Stimulated activated CD8-positive, alpha-beta memory T cell treated with anti-CD3 and anti-CD28 coated beads, Interleukin-7, amount 100 ng/mL, for 4 hours (primary cell): ENCODE measurements around the gene HIP1.
"Not testable (repeated sequence)": the region's sequence is repeated elsewhere in the genome, so short reads cannot be mapped to it uniquely, and the experiment has no call there.

ENCODE experiments used
- DNase-seq, 2 donors: peaks; one replicate each; pipeline ENCODE4 v3.0.0-alpha.2; 2020; ENCODE audit warnings: low read depth in 2 of 2

The HIP1 gene

GRCh38 chr7:75616421-75617167 is 122.1 kb downstream of the HIP1 start:
- DNase-seq, result no peak

DNA sequence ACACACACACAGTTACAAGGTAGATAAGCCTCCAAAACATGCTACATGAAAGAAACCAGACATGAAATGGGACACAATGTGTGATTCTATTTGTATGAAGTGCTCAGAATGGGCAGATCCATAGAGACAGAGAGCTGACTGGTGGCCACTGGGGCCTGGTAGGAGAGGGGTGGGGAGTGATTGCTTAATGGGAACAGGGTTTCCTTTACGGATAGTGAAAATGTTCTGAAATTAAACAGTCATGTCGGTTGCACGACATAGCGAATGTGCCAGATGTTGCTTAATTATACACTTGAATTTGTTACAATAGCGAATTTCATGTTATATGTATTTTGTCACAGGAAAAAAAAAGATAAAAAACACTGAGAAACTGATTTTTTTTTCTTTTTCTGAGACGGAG is 124.3 kb downstream of the HIP1 start:
- no peak for DNase-seq

GRCh38 chr7:75613351-75613750 is 125.4 kb downstream of the HIP1 start:
- no peak for DNase-seq

DNA sequence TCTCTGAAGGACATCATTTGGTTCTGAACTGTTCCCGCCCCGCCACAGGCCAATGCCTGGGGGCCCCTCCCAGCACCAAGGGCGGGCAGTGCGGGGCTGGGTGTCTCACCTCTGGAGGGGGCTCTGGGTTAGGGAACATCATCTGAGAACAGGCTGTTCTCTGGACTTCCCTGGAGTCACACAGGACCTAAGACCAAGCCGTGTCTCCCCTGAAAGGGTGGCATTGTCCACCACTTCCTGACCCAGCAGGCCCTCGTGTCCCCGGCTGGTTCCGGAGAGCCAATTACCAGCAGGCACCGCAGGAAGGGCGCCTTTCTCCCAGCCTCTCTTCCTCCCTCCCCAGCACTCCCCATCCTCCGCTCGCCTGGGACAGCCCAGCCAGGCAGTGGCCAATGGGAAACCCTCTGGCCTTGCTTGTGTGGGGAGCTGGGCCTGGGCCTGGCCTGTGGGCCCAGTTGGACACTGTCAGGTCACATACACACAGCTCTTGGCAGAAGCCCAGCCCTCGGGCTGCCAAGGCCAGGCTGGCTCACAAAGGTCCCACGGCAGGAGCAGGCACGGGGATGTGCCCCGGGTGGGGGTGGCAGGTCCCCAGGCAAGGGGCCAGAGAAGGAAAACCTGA is 127.1 kb downstream of the HIP1 start:
- no peak for DNase-seq

- not testable (repeated sequence) for DNase-seq
These were observed 129.3 kb downstream of the HIP1 start for GRCh38 chr7:75609416-75609815.

DNA sequence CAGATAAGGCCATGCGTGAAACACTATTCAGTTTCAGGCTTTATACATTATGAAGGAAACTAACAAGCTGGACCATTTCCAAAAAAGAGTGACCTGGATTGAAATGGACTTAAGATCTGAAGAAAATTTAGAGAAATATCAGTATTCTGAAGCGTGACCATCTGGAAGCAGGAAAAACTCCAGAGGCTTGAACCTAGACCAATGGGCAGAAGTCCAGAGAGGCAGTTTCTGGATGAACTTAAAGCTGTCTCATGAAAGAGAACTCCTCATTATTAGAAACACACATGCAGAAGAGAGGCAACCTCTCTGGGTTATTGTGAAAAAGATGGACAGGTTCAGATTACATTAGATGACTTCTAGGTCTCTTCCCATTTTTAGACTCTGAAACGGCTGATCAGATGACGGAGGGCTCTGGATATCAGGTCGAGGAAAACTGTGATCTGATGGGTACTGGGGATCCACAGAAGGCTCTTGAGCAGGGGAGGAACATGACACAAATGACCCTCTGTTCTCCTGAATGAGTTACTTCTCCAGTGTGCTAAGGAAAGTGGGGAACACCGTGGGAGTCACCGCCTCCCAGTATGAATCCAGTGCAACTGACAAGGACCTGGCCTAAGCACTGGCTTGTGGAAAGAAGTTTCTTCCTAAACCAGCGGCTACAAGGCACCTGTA is 130.2 kb downstream of the HIP1 start:
- DNase-seq, result no peak

- DNase-seq, result no peak
These were observed 134.3 kb downstream of the HIP1 start for GRCh38 chr7:75604408-75604807.

GRCh38 chr7:75602831-75603230 is 135.9 kb downstream of the HIP1 start:
- DNase-seq, result not testable (repeated sequence)

DNA sequence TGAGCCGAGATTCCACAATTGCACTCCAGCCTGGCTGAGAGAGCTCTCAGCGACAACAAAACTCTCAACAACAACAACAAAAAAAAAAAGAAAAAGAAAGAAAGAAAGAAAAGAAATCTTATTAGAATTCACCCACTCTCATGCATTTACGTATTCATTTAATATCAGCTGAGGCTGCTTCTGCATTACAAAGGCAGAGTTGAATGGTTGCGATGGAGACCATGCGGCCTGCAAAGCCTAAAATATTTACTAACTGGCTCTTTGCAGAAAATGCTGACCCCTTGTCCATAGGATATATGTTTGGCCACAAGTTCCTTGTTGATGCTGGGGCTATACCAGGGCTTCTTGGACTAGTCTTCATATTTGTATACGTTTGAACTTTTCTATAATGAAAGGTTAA is 137.2 kb downstream of the HIP1 start:
- DNase-seq, result no peak

DNA sequence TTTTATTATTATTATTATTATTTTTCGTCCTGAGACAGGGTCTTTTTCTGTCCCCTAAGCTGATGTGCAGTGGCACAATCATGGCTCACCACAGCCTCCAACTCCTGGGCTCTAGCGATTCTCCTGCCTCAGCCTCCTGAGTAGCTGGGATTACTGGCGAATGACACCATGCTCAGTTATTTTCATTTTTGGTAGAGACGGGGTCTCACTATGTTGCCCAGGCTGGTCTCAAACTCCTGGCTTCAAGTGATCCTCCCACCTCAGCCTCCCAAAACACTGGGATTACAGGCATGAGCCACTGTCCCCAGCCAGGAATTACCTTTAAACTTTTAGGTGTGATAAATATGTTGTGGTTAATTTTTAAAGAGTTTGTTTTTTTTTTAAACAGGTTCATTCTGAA is 138.0 kb downstream of the HIP1 start:
- DNase-seq, result not testable (repeated sequence)

GRCh38 chr7:75599244-75599781 is 139.4 kb downstream of the HIP1 start:
- DNase-seq, result no peak

GRCh38 chr7:75596727-75597614 is 141.8 kb downstream of the HIP1 start:
- DNase-seq, result no peak

DNA sequence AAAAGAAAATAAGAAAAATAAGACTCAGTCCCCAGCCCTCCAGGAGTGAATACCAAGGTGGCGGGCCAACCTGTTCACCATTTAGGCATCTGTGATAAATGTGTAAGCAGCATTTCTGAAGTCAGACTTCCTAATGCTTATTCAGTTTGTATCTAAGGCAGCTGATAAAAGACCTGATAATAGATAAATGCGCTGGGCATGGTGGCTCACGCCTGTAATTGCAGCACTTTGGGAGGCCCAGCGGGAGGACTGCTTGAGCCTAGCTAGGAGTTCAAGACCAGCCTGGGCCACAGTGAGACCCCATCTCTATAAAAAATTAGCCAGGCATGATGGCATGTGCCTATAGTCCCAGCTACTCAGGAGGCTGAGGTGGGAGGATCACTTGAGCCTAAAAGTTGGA is 143.0 kb downstream of the HIP1 start:
- DNase-seq, result no peak

- DNase-seq, result not testable (repeated sequence)
These were observed 145.1 kb downstream of the HIP1 start for GRCh38 chr7:75593500-75594184.

DNA sequence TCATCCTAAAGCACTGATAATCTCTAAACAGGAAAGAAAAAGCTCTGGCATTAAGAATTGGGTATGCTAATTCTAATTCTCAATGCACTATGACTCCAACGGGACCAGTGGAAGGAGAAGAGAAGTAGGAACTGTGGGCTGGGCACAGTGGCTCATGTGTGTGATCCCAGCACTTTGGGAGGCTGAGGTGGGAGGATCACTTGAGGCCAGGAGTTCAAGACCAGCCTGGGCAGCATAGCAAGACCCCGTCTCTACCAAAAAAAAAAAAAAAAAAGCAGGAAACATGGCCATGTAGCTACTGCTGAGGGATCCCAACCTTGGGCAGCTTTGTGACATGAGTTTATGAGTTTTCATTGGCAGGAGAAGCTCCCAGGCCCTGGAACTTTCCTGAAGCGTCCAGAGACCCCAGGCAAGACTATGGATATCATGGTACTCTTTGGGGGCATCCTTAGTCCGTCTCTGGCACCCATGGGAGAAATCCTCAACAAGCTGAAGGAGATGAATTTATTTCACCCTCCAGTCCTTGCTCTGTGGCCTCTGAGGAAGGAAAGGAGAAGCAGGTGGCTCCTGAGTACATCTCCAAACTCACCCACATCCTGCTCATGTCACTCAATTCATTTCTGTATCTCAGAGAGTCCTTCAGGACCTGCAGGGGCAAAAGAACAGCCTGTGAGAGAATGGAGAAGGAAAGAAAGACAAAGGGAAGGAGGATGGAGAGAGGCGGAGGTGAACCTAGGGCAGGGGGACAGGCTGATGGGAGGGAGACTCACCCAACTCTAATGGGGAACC is 147.1 kb downstream of the HIP1 start:
- no peak for DNase-seq

- DNase-seq, result no peak
These were observed 148.3 kb downstream of the HIP1 start for GRCh38 chr7:75590373-75591005.

- no peak for DNase-seq
These were observed 154.4 kb downstream of the HIP1 start for GRCh38 chr7:75584354-75584753.

DNA sequence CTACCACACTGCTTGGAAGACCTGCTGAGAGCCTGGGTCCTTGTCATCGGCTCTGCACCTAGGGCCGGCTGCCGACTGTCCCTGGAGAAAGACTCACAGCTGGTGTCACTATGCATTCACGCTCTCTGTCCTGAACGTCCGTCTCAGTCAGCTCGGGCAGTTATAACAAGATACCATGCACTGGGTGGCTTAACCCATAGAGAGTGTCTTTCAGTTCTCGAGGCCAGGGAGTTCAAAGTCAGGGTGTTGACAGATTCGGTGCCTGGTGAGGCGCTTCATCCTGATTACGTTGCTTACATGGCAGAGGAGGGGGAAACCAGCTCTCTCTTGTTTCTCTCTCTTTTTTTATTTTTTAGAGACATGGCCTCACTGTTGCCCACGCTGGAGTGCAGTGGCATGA is 155.5 kb downstream of the HIP1 start:
- no peak for DNase-seq

GRCh38 chr7:75579899-75580298 is 158.8 kb downstream of the HIP1 start:
- DNase-seq, result no peak

GRCh38 chr7:75578081-75578480 is 160.7 kb downstream of the HIP1 start:
- no peak for DNase-seq
